ENCODE data around the gene CYTH4. TPM values are rescaled to one million over a fixed set of nuclear protein-coding genes. Genes with fewer than 3 reads are reported as not detected.
A peak's percentile ranks its signal among the peaks of the same experiment; 100 is the strongest.

Gene CYTH4
- total and polyA plus RNA-seq, 10 of the 15 experiments (the other 5 are each of a cell fraction or from before 2014, with no cell fraction given) = 1.5 to 27.3 (median 16.9) TPM

DNA sequence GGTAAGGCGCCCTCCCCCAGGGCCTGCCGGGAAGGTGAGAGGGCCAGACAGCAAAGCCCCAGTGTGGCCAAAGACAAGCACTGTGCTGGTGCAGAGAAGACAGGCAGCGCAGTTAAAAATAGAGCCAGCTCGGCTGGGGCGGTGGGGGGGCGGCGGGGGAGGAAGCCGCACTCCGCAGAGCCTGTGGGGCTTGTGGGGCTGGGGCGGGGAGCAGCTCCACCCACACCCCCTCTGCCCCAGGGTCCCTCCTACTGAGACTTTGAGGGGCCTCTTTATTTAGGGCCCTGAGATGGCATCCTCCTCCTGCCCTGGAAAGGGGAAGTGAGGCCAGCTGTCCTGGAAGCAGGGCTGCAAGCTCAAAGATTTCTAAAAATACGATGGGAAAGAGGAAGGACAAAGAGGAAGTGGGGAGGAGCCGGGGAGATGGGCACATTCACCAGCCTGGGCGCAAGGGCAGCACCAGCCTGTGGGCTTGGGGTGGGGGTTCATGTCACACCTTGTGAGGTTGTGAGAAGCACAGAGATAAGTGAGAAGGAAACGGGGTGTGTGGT, 2.6 kb downstream of the CYTH4 start (continued):
- TF ChIP-seq RAD21 (IDR thresholded peaks at IDR 0.05; ENCODE audit: insufficient read depth, low read depth, low read length) (no peak), TAF1 (IDR thresholded peaks at IDR 0.05; ENCODE audit: borderline replicate concordance, low read depth, low read length) (no peak), CUX1 (IDR thresholded peaks at IDR 0.05; ENCODE audit: insufficient replicate concordance, low read depth, low read length) (no peak), MTA3 (IDR thresholded peaks at IDR 0.05; ENCODE audit: borderline replicate concordance, low read length) (0 out of 2 replicates have a peak, but pooled peaks have one; percentile 26), NFYB (IDR thresholded peaks at IDR 0.05; ENCODE audit: insufficient read depth, low read depth, low read length) (no peak), KLF5 (IDR thresholded peaks at IDR 0.05; ENCODE audit: partially characterized antibody) (no peak), MTA2 (IDR thresholded peaks at IDR 0.05; ENCODE audit: low read depth) (peak; percentile 87), JUNB (IDR thresholded peaks at IDR 0.05) (no peak), ZZZ3 (IDR thresholded peaks at IDR 0.05; ENCODE audit: control insufficient read depth, insufficient read length, low read depth) (no peak), ZNF592 (IDR thresholded peaks at IDR 0.05) (no peak), TCF3 (IDR thresholded peaks at IDR 0.05; ENCODE audit: borderline replicate concordance, insufficient read depth, low read depth, low read length) (no peak), SMARCA5 (IDR thresholded peaks at IDR 0.05) (no peak), BRCA1 (IDR thresholded peaks at IDR 0.05; ENCODE audit: low read depth, low read length) (no peak)
- TF ChIP-seq, protein P1, sequence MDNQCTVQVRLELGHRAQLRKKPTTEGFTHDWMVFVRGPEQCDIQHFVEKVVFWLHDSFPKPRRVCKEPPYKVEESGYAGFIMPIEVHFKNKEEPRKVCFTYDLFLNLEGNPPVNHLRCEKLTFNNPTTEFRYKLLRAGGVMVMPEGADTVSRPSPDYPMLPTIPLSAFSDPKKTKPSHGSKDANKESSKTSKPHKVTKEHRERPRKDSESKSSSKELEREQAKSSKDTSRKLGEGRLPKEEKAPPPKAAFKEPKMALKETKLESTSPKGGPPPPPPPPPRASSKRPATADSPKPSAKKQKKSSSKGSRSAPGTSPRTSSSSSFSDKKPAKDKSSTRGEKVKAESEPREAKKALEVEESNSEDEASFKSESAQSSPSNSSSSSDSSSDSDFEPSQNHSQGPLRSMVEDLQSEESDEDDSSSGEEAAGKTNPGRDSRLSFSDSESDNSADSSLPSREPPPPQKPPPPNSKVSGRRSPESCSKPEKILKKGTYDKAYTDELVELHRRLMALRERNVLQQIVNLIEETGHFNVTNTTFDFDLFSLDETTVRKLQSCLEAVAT (IDR thresholded peaks at IDR 0.05) = peak; percentile 40; the same call in 1 of the 2 replicates
- TF ChIP-seq, protein P2, sequence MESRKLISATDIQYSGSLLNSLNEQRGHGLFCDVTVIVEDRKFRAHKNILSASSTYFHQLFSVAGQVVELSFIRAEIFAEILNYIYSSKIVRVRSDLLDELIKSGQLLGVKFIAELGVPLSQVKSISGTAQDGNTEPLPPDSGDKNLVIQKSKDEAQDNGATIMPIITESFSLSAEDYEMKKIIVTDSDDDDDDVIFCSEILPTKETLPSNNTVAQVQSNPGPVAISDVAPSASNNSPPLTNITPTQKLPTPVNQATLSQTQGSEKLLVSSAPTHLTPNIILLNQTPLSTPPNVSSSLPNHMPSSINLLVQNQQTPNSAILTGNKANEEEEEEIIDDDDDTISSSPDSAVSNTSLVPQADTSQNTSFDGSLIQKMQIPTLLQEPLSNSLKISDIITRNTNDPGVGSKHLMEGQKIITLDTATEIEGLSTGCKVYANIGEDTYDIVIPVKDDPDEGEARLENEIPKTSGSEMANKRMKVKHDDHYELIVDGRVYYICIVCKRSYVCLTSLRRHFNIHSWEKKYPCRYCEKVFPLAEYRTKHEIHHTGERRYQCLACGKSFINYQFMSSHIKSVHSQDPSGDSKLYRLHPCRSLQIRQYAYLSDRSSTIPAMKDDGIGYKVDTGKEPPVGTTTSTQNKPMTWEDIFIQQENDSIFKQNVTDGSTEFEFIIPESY (IDR thresholded peaks at IDR 0.05) = no peak
- TF ChIP-seq, protein P3, sequence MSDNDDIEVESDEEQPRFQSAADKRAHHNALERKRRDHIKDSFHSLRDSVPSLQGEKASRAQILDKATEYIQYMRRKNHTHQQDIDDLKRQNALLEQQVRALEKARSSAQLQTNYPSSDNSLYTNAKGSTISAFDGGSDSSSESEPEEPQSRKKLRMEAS (IDR thresholded peaks at IDR 0.05; ENCODE audit: low read depth, low read length) = no peak; the same call in 1 of the 2 replicates

Data from GM12878 (cell line).